Suppressor macrophage (primary cell): ENCODE results near the gene ZNF846.
A peak's percentile ranks its signal among the peaks of the same experiment; 100 is the strongest.
"Not testable (repeated sequence)": the region's sequence is repeated elsewhere in the genome, so short reads cannot be mapped to it uniquely, and the experiment has no call there.

Source experiments
- DNase-seq, 4 experiments: peaks; one replicate each; pipeline ENCODE4 v3.0.0-alpha.2; 2020 to 2022
- total RNA-seq, 17 experiments: gene quantifications; one replicate each; lab custom pipeline; 2026; ENCODE audit warnings: mixed read lengths in 6 of 17, inconsistent platforms in 3 of 17; lab: John Stamatoyannopoulos, UW

Gene ZNF846
- 2.0 to 12.6 (median 7.2) reads per million in 17 experiments for total RNA-seq

DNA sequence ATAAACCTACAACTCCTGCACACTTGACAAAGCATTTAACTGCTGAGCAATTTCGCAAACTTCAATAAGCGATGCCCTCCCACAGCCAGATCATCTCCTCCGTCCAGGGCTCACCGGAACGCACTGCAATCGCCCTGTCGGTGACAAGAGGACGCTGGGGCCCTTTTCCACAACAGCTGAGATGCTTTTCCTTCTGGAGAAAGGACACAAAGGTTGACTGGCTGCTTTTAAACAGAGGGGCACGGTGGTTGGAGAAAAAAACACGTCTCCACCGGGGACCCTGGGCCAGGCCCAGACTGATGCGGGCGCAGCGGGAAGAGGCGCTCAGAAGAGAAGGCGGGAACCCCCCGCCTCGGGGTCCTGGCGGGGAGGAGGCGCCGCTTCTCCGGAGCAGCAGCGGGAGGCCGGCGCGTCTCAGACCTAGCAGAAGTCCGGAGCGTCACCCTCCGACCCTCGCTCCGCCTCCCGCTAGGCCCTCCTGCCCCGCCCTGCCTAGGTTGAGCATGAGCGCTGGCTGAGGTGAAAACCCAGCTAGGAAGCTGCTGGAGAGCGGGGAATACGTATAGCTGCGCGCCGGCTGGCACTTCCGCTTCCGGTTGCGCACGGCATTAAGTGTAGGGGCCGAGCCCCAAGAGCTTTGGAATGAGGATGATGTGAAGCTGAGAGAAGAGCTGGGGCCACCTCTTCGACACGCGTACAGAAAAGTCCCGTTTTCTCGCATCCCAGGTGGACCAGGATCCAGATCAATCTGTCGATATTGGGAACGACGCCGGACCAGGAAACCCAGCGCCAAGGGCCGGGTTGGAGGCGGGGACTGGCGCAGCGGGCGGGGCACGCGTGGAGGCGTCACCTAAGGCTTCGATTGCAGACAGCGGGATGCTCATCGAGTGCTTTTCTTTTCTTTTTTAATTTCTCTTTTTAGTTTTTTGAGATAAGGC, at the start of gene ZNF846:
ZNF846 (minus strand) TSS at position 564 of the 938 bp plus-strand sequence. CDS start 3,788 bp downstream, outside the sequence.
- peak; percentile 95 to 98 (median 98) for DNase-seq

GRCh38 chr19:9818175-9818733, 49.7 kb upstream of the ZNF846 start:
- no peak for DNase-seq

GRCh38 chr19:9811139-9811538, 42.6 kb upstream of the ZNF846 start:
- no peak for DNase-seq

GRCh38 chr19:9808855-9809824, 40.6 kb upstream of the ZNF846 start:
- no peak for DNase-seq

DNA sequence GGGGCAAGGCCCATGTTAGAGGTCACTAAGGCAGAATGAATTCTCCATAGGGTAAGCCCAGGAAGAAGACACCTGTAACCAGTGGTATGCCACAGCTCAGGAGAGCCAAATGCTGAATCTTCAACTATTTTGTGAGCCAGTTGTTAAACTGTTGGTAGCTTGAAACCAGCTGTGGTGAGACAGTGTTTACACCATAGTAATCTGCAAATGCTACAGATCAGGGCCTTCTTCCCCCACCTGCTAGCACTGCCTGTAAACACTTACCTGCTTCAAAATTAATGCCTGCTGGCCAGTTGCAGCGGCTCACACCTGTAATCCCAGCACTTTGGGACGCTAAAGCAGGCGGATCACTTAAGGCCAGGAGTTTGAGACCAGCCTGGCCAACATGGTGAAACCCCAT, 38.3 kb upstream of the ZNF846 start:
- no peak for DNase-seq

GRCh38 chr19:9801976-9802375, 33.4 kb upstream of the ZNF846 start:
- DNase-seq = no peak

DNA sequence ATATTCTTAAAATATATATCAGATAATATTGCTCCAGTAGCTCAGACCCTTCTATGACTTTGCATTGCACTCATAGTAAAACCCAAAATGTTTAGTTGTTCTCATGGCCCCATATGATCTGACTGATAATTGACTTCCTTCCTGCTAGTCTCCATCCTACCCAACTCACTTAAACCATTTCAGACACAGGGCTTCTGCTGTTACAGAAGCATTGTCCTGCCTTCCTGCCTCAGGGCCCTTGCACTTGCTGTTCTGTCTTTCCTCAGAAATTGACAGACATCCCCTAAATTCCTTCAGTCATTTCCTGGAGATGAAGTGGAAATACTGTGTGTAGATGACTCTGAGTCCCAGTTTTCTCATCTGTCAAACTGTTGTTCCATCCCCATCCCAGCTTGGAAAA, 30.6 kb upstream of the ZNF846 start:
- DNase-seq = no peak

DNA sequence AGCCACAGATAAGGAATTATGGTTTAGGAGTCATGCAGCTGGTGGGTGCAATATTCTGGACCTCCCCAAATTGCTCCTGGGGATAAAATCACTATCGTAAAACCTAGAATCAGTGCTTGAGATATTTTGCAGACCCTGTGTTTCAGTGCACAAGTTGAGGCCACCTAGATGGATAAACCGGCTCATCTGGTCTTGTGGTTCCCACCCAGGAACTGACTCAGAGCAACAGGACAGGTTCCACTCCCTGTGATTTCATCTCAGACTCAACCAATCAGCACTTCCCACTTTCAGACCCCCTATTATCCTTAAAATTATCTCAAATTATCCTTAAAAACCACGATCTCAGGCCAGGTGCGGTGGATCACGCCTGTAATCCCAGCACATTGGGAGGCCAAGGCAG, 29.3 kb upstream of the ZNF846 start:
- DNase-seq = no peak

GRCh38 chr19:9796113-9796773, 27.7 kb upstream of the ZNF846 start:
- peak; percentile 90 to 93 (median 92) for DNase-seq

- peak; percentile 48 to 70 (median 58) for DNase-seq
These were observed 24.6 kb upstream of the ZNF846 start for GRCh38 chr19:9793071-9793591.

GRCh38 chr19:9792206-9793070, 23.9 kb upstream of the ZNF846 start:
- peak; percentile 86 to 97 (median 92) for DNase-seq

DNA sequence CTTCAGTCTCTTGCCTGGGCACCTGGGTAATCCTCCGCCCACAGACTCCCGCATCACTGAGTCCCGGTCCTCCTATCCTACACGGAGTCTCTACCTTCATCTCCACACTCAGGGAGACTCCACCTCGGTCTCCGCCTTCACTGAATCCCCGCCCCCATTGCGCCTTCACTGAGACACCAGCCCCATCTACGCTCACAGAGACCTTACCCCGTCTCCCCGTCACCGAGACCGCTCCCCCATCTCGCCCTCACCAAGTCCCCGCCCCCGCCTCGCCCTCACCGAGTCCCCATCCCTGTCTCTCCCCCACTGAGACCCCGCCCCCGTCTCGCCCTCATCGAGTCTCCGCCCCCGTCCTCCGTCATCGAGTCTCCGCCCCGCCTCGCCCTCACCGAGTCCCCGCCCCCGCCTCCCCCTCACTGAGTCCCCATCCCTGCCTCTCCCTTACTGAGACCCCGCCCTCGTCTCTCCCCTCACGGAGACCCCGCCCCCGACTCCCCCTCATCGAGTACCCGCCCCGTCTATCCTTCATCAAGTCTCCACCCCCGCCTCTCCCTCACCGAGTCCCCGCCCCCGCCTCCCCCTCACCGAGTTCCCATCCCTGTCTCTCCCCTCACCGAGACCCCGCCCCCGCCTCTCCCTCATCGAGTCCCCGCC, 23.1 kb upstream of the ZNF846 start:
- DNase-seq = peak; percentile 85 to 98 (median 91)

DNA sequence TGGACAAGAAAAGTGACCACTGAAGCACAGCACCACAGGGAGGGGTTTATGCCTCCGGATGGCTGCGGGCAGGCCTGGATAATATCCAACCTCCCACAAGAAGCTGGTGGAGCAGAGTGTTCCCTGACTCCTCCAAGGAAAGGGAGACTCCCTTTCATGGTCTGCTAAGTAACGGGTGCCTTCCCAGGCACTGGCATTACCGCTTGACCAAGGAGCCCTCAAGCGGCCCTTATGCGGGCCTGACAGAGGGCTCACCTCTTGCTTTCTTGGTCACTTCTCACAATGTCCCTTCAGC, 22.5 kb upstream of the ZNF846 start:
- not testable (repeated sequence) for DNase-seq

- DNase-seq = not testable (repeated sequence)
These were observed 21.0 kb upstream of the ZNF846 start for GRCh38 chr19:9789579-9789978.

DNA sequence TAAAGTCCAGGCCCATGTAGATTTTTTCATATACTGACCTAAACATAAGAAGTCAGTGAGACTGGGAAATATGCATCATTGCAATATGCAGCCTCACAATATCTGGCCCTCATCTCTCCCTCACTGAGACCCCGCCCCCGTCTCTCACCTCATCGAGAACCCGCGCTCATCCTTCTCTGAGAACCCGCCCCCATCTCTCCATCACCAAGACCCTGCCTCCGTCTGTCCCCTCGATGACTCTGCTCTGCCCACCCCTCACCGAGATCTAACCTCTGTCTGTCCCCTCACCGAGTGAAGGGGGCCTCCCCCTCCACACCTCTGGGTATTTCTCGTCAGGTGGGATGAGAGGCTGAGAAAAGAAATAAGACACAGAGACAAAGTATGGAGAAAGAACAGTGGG, 20.5 kb upstream of the ZNF846 start:
- no peak for DNase-seq

GRCh38 chr19:9788604-9789003, 20.1 kb upstream of the ZNF846 start:
- DNase-seq = not testable (repeated sequence)

GRCh38 chr19:9786819-9787218, 18.3 kb upstream of the ZNF846 start:
- DNase-seq = no peak

DNA sequence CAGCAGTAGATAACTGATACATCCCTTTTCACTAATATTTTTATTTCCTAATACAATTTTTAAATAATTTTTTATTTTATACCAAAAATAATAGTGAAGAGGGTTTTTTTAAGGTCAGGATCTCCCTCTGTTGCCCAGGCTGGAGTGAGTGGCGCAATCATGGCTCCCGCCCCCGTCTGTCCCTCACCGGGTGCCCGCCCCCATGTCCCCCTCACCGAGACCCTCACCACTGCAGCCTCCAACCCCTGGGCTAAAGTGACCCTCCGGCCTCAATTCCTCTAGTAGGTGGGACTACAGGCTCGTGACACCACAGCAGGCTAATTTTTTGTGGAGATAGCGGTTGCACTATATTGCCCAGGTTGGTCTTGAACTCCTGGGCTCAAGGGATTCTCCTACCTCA, 17.8 kb upstream of the ZNF846 start:
- peak in 1 of 4 experiments; percentile 12 for DNase-seq

GRCh38 chr19:9785367-9786331, 17.1 kb upstream of the ZNF846 start:
- DNase-seq = peak; percentile 94 to 99 (median 96)
